Measurements from ENCODE around the gene ITPA.

DNA sequence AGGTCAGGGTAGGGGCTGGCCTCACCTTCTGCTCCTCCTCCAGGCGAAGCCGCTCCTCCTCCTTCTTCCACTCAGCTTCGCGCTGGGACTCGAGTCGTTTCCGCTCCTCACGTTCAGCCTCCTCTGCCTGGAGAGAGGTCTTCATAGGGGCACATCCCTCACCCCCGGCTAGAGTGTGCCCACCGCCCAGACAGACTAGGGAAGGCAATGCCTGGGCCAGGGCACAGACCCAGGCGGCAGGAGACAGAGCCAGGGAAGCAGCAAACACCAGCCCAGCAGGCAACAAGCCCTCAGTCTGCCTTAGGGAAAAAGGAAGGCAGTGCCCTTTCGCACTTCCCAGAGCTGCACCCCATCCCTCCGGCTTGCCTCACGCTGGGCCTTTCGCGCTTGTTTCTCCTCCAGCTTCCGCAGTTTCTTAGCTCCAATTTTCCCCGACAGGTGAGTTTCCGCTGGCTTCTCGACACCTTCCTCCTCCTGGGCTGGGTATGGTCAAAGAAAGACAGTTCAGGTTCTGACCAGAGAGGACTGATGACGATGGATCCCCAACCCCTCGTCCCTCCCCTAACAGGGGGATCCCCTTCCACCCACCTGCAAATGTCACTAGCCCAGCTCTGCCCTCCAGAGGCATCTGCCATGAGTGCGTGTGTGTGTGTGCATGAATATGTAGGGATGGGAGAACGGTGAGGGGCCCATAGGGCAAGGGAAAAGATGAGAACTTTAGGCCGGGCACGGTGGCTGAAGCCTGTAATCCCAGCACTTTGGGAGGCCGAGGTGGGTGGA is 9.1 kb upstream of the ITPA start:
- TF ChIP-seq EZH2 (IDR thresholded peaks at IDR 0.05; ENCODE audit: borderline replicate concordance, low read depth, low read length, severe bottlenecking) (no peak), FOS (IDR thresholded peaks at IDR 0.05; ENCODE audit: borderline replicate concordance, insufficient read depth, low read length) (no peak)
- TF ChIP-seq, protein P1, sequence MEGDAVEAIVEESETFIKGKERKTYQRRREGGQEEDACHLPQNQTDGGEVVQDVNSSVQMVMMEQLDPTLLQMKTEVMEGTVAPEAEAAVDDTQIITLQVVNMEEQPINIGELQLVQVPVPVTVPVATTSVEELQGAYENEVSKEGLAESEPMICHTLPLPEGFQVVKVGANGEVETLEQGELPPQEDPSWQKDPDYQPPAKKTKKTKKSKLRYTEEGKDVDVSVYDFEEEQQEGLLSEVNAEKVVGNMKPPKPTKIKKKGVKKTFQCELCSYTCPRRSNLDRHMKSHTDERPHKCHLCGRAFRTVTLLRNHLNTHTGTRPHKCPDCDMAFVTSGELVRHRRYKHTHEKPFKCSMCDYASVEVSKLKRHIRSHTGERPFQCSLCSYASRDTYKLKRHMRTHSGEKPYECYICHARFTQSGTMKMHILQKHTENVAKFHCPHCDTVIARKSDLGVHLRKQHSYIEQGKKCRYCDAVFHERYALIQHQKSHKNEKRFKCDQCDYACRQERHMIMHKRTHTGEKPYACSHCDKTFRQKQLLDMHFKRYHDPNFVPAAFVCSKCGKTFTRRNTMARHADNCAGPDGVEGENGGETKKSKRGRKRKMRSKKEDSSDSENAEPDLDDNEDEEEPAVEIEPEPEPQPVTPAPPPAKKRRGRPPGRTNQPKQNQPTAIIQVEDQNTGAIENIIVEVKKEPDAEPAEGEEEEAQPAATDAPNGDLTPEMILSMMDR (IDR thresholded peaks at IDR 0.05; ENCODE audit: extremely low read depth in 1 of 2, insufficient read depth in 1 of 2, low read depth in 1 of 2, low read length in 2 of 2) = no peak
